H9 (cell line): ENCODE data around the gene RFESD. TPM values are rescaled to one million over a fixed set of nuclear protein-coding genes. Genes with fewer than 3 reads are reported as not detected.

ENCODE experiments used
- DNase-seq: peaks from one replicate; pipeline ENCODE4 v3.0.0-alpha.2; 2017
- H2AFZ ChIP-seq: one replicate; pipeline ENCODE4 v1.6.1; 2013; ENCODE audit warnings: mild to moderate bottlenecking, low read length, control low read depth, moderate library complexity
- H2AK5ac ChIP-seq: 2 replicates; pipeline ENCODE4 v1.6.1; 2013; ENCODE audit warnings: low read length, control low read depth, mixed read lengths; ENCODE audit not compliant: insufficient read length
- H2BK120ac ChIP-seq: one replicate; pipeline ENCODE4 v1.6.1; 2013; ENCODE audit warnings: low read depth, mild to moderate bottlenecking, low read length, control low read depth, inconsistent platforms; ENCODE audit not compliant: poor library complexity, severe bottlenecking
- H2BK12ac ChIP-seq: 2 replicates; pipeline ENCODE4 v1.6.1; 2013; ENCODE audit warnings: low read length, control low read depth, mixed read lengths, low read depth; ENCODE audit not compliant: insufficient read length
- H2BK15ac ChIP-seq: 2 replicates; pipeline ENCODE4 v1.6.1; 2013; ENCODE audit warnings: low read depth, low read length, control low read depth
- H2BK20ac ChIP-seq: one replicate; pipeline ENCODE4 v1.6.1; 2013; ENCODE audit warnings: low read depth, mild to moderate bottlenecking, low read length, control low read depth, inconsistent platforms; ENCODE audit not compliant: poor library complexity, severe bottlenecking
- H2BK5ac ChIP-seq: 2 replicates; pipeline ENCODE4 v1.6.1; 2013; ENCODE audit warnings: low read length, control low read depth, mixed read lengths; ENCODE audit not compliant: insufficient read length
- H3K14ac ChIP-seq: 2 replicates; pipeline ENCODE4 v1.6.1; 2013; ENCODE audit warnings: low read length, control low read depth; ENCODE audit not compliant: insufficient read depth
- H3K18ac ChIP-seq: 2 replicates; pipeline ENCODE4 v1.6.1; 2013; ENCODE audit warnings: low read depth, mild to moderate bottlenecking, mixed read lengths, low read length, control low read depth; ENCODE audit not compliant: insufficient read length
- H3K23ac ChIP-seq: 2 replicates; pipeline ENCODE4 v1.6.1; 2013; ENCODE audit warnings: low read length, control low read depth, mixed read lengths, low read depth; ENCODE audit not compliant: insufficient read length
- H3K23me2 ChIP-seq: 2 replicates; pipeline ENCODE4 v1.6.1; 2013; ENCODE audit warnings: low read depth, mild to moderate bottlenecking, mixed read lengths, low read length, control low read depth; ENCODE audit not compliant: insufficient read length, poor library complexity, severe bottlenecking
- H3K27ac ChIP-seq: 2 replicates; pipeline ENCODE4 v1.5.1; 2013; ENCODE audit warnings: low read length, control low read depth, mixed read lengths, low read depth; ENCODE audit not compliant: insufficient read length
- H3K27me3 ChIP-seq: 2 replicates; pipeline ENCODE4 v1.6.1; 2013; ENCODE audit warnings: low read length, control low read depth, inconsistent platforms; ENCODE audit not compliant: insufficient read depth
- H3K4ac ChIP-seq: 2 replicates; pipeline ENCODE4 v1.6.1; 2013; ENCODE audit warnings: low read depth, mild to moderate bottlenecking, control low read depth, inconsistent platforms, low read length, moderate library complexity
- H3K4me1 ChIP-seq: 2 replicates; pipeline ENCODE4 v1.6.1; 2013; ENCODE audit warnings: low read length, control low read depth, inconsistent platforms; ENCODE audit not compliant: insufficient read depth
- H3K4me2 ChIP-seq: 2 replicates; pipeline ENCODE4 v1.6.1; 2013; ENCODE audit warnings: low read length, control low read depth, mixed read lengths; ENCODE audit not compliant: insufficient read length, insufficient read depth
- H3K56ac ChIP-seq: 2 replicates; pipeline ENCODE4 v1.6.1; 2013; ENCODE audit warnings: low read depth, mild to moderate bottlenecking, mixed read lengths, low read length, control low read depth; ENCODE audit not compliant: insufficient read length
- H3K79me1 ChIP-seq: 2 replicates; pipeline ENCODE4 v1.6.1; 2013; ENCODE audit warnings: low read depth, mild to moderate bottlenecking, moderate library complexity, low read length, control low read depth, inconsistent platforms; ENCODE audit not compliant: insufficient read depth, poor library complexity, severe bottlenecking
- H3K79me2 ChIP-seq: 2 replicates; pipeline ENCODE4 v1.6.1; 2013; ENCODE audit warnings: low read length, control low read depth, inconsistent platforms; ENCODE audit not compliant: insufficient read depth
- H3K9ac ChIP-seq: 2 replicates; pipeline ENCODE4 v1.6.1; 2013; ENCODE audit warnings: low read length, control low read depth, mixed read lengths; ENCODE audit not compliant: insufficient read length; ENCODE audit errors: extremely low read depth
- H3K9me3 ChIP-seq: one replicate; pipeline ENCODE4 v1.6.1; 2013; ENCODE audit warnings: low read depth, low read length, inconsistent platforms; ENCODE audit not compliant: control insufficient read depth
- H3T11ph ChIP-seq: one replicate; pipeline ENCODE4 v1.6.1; 2013; ENCODE audit warnings: mild to moderate bottlenecking, low read length, control low read depth, inconsistent platforms
- H4K20me1 ChIP-seq: one replicate; pipeline ENCODE4 v1.6.1; 2013; ENCODE audit not compliant: control insufficient read depth, insufficient read length, insufficient read depth
- H4K5ac ChIP-seq: 2 replicates; pipeline ENCODE4 v1.6.1; 2013; ENCODE audit warnings: low read depth, mild to moderate bottlenecking, mixed read lengths, low read length, control low read depth; ENCODE audit not compliant: insufficient read length
- H4K8ac ChIP-seq: replicated peaks from 2 replicates; pipeline ENCODE4 v1.6.1; 2013; ENCODE audit warnings: low read length, control low read depth, mixed read lengths, low read depth; ENCODE audit not compliant: insufficient read length
- H4K91ac ChIP-seq: 2 replicates; pipeline ENCODE4 v1.6.1; 2013; ENCODE audit warnings: low read depth, mild to moderate bottlenecking, moderate library complexity, mixed read lengths, low read length, control low read depth; ENCODE audit not compliant: insufficient read length
- H3K27ac Mint-ChIP-seq, 3 experiments: 2 replicates in 2 of 3; 3 replicates in 1 of 3; pipeline ENCODE4 v1.8.0; 2020 to 2021; ENCODE audit warnings: mixed read lengths in 3 of 3, mild to moderate bottlenecking in 1 of 3, moderate library complexity in 1 of 3
- H3K27me3 Mint-ChIP-seq: 2 replicates; pipeline ENCODE4 v1.8.0; 2021; ENCODE audit warnings: low read depth, mild to moderate bottlenecking, moderate library complexity, mixed read lengths
- H3K36me3 Mint-ChIP-seq, 3 experiments: 2 replicates in 2 of 3; 3 replicates in 1 of 3; pipeline ENCODE4 v1.8.0; 2020 to 2021; ENCODE audit warnings: low read depth in 3 of 3, mixed read lengths in 3 of 3; ENCODE audit not compliant: insufficient read depth in 1 of 3
- H3K4me1 Mint-ChIP-seq, 2 experiments: 2 replicates each; pipeline ENCODE4 v1.8.0; 2020; ENCODE audit warnings: mixed read lengths in 2 of 2
- H3K4me3 Mint-ChIP-seq, 2 experiments: 2 replicates in 1 of 2; 3 replicates in 1 of 2; pipeline ENCODE4 v1.8.0; 2020 to 2021; ENCODE audit warnings: mild to moderate bottlenecking in 2 of 2, mixed read lengths in 2 of 2, moderate library complexity in 1 of 2
- H3K9me3 Mint-ChIP-seq, 2 experiments: 2 replicates in 1 of 2; 3 replicates in 1 of 2; pipeline ENCODE4 v1.8.0; 2020; ENCODE audit warnings: mild to moderate bottlenecking in 2 of 2, mixed read lengths in 2 of 2, moderate library complexity in 1 of 2
- WGBS: extraction: QIAGEN DNeasy Blood & Tissue Kit; methylation state at CpG from one replicate; pipeline ENCODE4 v1.1.7; 2013; ENCODE audit warnings: missing lambda C conversion rate, low lambda C conversion rate, mixed read lengths; ENCODE audit not compliant: insufficient read length; ENCODE audit errors: extremely low coverage; 5-methylcytosine and 5-hydroxymethylcytosine counted together
- total RNA-seq: library from RNA; stranded (reverse); gene quantifications from 2 replicates; pipeline ENCODE4 v1.2.1, GENCODE V29; 2021
- TF ChIP-seq, protein P1 (sequence below): fragments of 200-600 bp; sonication (generic); conservative IDR thresholded peaks from 3 replicates; pipeline ENCODE4 v1.8.0; 2021; ENCODE audit warnings: antibody characterized with exemption, mild to moderate bottlenecking

The RFESD gene
- total RNA-seq, 1 experiment from 2014 or later = 1.7 TPM

DNA sequence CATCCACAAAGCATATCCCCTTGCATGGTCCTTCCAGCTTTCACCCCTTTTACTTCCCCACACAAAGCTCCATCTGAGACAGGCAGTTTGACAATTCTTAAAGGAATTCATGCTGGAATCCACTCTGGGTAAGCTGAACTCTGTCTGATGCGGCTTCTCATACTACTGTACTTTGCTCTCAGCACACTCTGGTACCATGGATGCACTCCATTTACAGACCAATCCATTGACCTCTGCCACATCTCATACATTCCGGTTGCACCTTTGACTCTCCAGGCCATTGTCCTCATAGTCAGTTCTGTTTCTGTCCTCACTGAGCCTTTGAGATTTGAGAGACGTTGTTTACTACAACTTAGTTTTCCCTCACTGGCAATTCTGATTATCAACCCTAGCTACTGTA lies 24.0 kb downstream of the RFESD start:
- no peak overlapping the region for H3K56ac ChIP-seq
- no peaks in the 10 kb centered on the region for H3K79me2 ChIP-seq
- no peak overlapping the region for H4K8ac ChIP-seq
- H3K4ac ChIP-seq = no peak overlapping the region
- no peak overlapping the region for H2BK12ac ChIP-seq
- H2BK15ac ChIP-seq = no peak overlapping the region
- H3K27ac ChIP-seq = no peak overlapping the region
- Mint-ChIP-seq H3K27me3 (peaks cover 4% of the 10 kb centered on the region; the same call in 1 of the 2 replicates), H3K9me3 (no peaks in the 10 kb centered on the region), H3K36me3 (no peaks in the 10 kb centered on the region), H3K4me3 (no peak overlapping the region), H3K4me1 (peaks cover 3% of the 10 kb centered on the region in 2 experiments; a peak in 1 of 4 replicates), H3K27ac (no peak overlapping the region)
- H3K9ac ChIP-seq = no peak overlapping the region
- no peak overlapping the region for H3K14ac ChIP-seq
- no peak overlapping the region for H4K91ac ChIP-seq
- WGBS = no CpG with 5 or more reads among the region's 3 CpGs
- no peak for DNase-seq
- H2BK120ac ChIP-seq = no peak overlapping the region
- H2BK5ac ChIP-seq = no peak overlapping the region
- H3K9me3 ChIP-seq = no peaks in the 10 kb centered on the region
- H3K79me1 ChIP-seq = no peaks in the 10 kb centered on the region
- TF ChIP-seq, protein P1, sequence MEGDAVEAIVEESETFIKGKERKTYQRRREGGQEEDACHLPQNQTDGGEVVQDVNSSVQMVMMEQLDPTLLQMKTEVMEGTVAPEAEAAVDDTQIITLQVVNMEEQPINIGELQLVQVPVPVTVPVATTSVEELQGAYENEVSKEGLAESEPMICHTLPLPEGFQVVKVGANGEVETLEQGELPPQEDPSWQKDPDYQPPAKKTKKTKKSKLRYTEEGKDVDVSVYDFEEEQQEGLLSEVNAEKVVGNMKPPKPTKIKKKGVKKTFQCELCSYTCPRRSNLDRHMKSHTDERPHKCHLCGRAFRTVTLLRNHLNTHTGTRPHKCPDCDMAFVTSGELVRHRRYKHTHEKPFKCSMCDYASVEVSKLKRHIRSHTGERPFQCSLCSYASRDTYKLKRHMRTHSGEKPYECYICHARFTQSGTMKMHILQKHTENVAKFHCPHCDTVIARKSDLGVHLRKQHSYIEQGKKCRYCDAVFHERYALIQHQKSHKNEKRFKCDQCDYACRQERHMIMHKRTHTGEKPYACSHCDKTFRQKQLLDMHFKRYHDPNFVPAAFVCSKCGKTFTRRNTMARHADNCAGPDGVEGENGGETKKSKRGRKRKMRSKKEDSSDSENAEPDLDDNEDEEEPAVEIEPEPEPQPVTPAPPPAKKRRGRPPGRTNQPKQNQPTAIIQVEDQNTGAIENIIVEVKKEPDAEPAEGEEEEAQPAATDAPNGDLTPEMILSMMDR = no peak
- H3K23ac ChIP-seq = no peak overlapping the region
- no peak overlapping the region for H4K5ac ChIP-seq
- H3K23me2 ChIP-seq = no peaks in the 10 kb centered on the region
- H3K27me3 ChIP-seq = no peaks in the 10 kb centered on the region
- no peaks in the 10 kb centered on the region for H4K20me1 ChIP-seq
- H2AFZ ChIP-seq = no peak overlapping the region
- no peaks in the 10 kb centered on the region for H3K4me1 ChIP-seq
- no peak overlapping the region for H2BK20ac ChIP-seq
- no peak overlapping the region for H2AK5ac ChIP-seq
- no peak overlapping the region for H3T11ph ChIP-seq
- no peak overlapping the region for H3K4me2 ChIP-seq
- no peak overlapping the region for H3K18ac ChIP-seq
